GM23248 (cell line): ENCODE results near the gene GRWD1.

Experiments
- EZH2 ChIP-seq: fragments of 200-600 bp; sonication (generic); IDR thresholded peaks from 2 replicates; pipeline ENCODE4 v1.6.1; 2018; ENCODE audit warnings: antibody characterized with exemption, mild to moderate bottlenecking; ENCODE audit not compliant: insufficient read depth, poor library complexity, severe bottlenecking
- EZH2phosphoT487 ChIP-seq: fragments of 200-600 bp; sonication (generic); IDR thresholded peaks from 2 replicates; pipeline ENCODE4 v1.6.1; 2018; ENCODE audit warnings: antibody characterized with exemption, moderate library complexity, mild to moderate bottlenecking, low read depth; ENCODE audit not compliant: insufficient read depth

DNA sequence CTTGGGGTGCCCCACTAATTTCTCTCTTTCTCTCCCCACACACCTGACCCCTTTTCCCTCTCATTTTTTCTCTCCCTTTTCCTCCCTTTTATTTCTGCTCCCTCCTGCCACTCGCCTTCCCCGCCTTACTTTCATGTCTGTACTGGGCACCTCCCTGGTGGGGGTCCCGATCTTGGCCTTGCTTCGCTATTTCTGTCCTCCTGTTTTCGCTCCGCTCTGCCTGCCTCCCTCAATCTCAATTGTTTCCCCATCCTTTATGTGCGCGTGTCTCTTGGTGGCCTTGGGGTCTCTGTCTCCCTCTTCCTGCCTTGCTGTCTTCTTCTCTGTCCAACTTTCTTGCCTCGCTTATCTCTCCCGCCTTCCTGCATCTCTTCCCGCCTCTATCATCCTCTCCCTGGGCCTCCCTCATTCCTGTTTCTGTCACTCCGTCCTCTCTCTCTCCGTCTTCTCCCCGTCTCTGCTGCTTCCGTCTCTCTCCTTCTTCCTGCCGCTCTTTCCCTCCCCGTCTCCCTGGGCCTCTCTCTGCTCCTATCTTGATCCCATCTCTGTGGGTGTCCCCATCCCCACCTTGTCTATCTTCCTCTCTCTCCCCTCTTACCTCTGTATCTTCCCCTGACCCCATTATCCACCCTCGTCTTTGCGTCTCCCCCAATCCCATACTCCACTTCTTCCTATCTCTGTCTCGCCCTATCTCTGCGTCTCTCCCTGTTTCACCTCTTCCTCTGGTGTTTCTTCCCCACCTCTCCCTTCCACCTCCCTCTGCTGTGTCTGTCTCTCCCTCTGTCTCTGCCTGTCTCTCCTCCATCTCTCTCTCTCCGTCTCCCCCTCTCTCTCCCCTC, 48.3 kb upstream of the GRWD1 start:
- TF ChIP-seq EZH2phosphoT487 (no peak), EZH2 (no peak)
